ENCODE measurements around the gene ARHGAP4.

- no peak for TF ChIP-seq SP1 (IDR thresholded peaks at IDR 0.05)
- TF ChIP-seq FOXK2 (IDR thresholded peaks at IDR 0.05) = no peak
- TF ChIP-seq FOXA1 (IDR thresholded peaks at IDR 0.05) = no peak
- TF ChIP-seq FOXM1 (IDR thresholded peaks at IDR 0.05; ENCODE audit: borderline replicate concordance) = no peak
- no peak for TF ChIP-seq HDGF (IDR thresholded peaks at IDR 0.05; ENCODE audit: borderline replicate concordance)
- no peak for TF ChIP-seq PKNOX1 (IDR thresholded peaks at IDR 0.05)
- TF ChIP-seq ELF4 (IDR thresholded peaks at IDR 0.05) = no peak; the same call in 1 of the 2 replicates
- TF ChIP-seq L3MBTL2 (conservative IDR thresholded peaks at IDR 0.05) = no peak
These were observed at the start of gene ARHGAP4 for GRCh38 chrX:153925739-153926551.

Data from HEK293T (cell line).